Mesendoderm (in vitro differentiated cells): ENCODE data around the gene LZTFL1.

ENCODE experiments used
- DNase-seq: peaks from one replicate; pipeline ENCODE4 v3.0.0; 2013
- H2AK5ac ChIP-seq: 2 replicates; pipeline ENCODE4 v1.6.1; 2013; ENCODE audit warnings: low read length, inconsistent platforms
- H2BK120ac ChIP-seq: 2 replicates; pipeline ENCODE4 v1.6.1; 2013; ENCODE audit warnings: low read depth, mild to moderate bottlenecking, low read length, moderate library complexity, mixed read lengths
- H2BK15ac ChIP-seq: replicated peaks from 2 replicates; pipeline ENCODE4 v1.6.1; 2013; ENCODE audit warnings: low read depth, mild to moderate bottlenecking, moderate library complexity
- H2BK5ac ChIP-seq: 2 replicates; pipeline ENCODE4 v1.6.1; 2013; ENCODE audit warnings: low read length, inconsistent platforms
- H3K18ac ChIP-seq: 2 replicates; pipeline ENCODE4 v1.6.1; 2013; ENCODE audit warnings: mild to moderate bottlenecking, low read length, mixed read lengths
- H3K23ac ChIP-seq: one replicate; pipeline ENCODE4 v1.6.1; 2013; ENCODE audit warnings: low read length
- H3K27ac ChIP-seq: 2 replicates; pipeline ENCODE4 v1.5.1; 2013; ENCODE audit warnings: low read depth, mild to moderate bottlenecking, inconsistent platforms, low read length, moderate library complexity
- H3K27me3 ChIP-seq: 2 replicates; pipeline ENCODE4 v1.6.1; 2013; ENCODE audit warnings: low read length, control low read depth, mild to moderate bottlenecking, inconsistent platforms; ENCODE audit not compliant: insufficient read depth, poor library complexity
- H3K36me3 ChIP-seq: 2 replicates; pipeline ENCODE4 v1.6.1; 2013; ENCODE audit warnings: low read length, inconsistent platforms; ENCODE audit not compliant: control insufficient read depth, insufficient read depth
- H3K4ac ChIP-seq: one replicate; pipeline ENCODE4 v1.6.1; 2013; ENCODE audit warnings: low read depth, mild to moderate bottlenecking, low read length, moderate library complexity
- H3K4me1 ChIP-seq: 2 replicates; pipeline ENCODE4 v1.6.1; 2013; ENCODE audit warnings: low read depth, low read length, inconsistent platforms; ENCODE audit not compliant: control insufficient read depth
- H3K4me2 ChIP-seq: 2 replicates; pipeline ENCODE4 v1.6.1; 2013; ENCODE audit warnings: low read length
- H3K4me3 ChIP-seq: 2 replicates; pipeline ENCODE4 v1.5.1; 2013; ENCODE audit warnings: mild to moderate bottlenecking, low read length
- H3K56ac ChIP-seq: one replicate; pipeline ENCODE4 v1.6.1; 2013; ENCODE audit warnings: low read length
- H3K79me1 ChIP-seq: 2 replicates; pipeline ENCODE4 v1.6.1; 2013; ENCODE audit warnings: low read length, inconsistent platforms
- H3K79me2 ChIP-seq: 2 replicates; pipeline ENCODE4 v1.6.1; 2013; ENCODE audit warnings: mild to moderate bottlenecking, low read length; ENCODE audit not compliant: control insufficient read depth, insufficient read depth
- H3K9ac ChIP-seq: 2 replicates; pipeline ENCODE4 v1.6.1; 2013; ENCODE audit warnings: low read length, inconsistent platforms
- H4K5ac ChIP-seq: one replicate; pipeline ENCODE4 v1.6.1; 2013; ENCODE audit warnings: low read length
- H4K8ac ChIP-seq: one replicate; pipeline ENCODE4 v1.6.1; 2013; ENCODE audit warnings: low read depth, mild to moderate bottlenecking, control low read depth, low read length, moderate library complexity
- WGBS: extraction: QIAGEN DNeasy Blood & Tissue Kit; methylation state at CpG from one replicate; pipeline ENCODE4 v1.1.7; 2013; ENCODE audit warnings: low lambda C conversion rate, missing lambda C conversion rate; ENCODE audit not compliant: insufficient coverage; ENCODE audit errors: extremely low coverage; 5-methylcytosine and 5-hydroxymethylcytosine counted together

Gene LZTFL1

GRCh38 chr3:45776611-45777010, 65.3 kb downstream of the LZTFL1 start:
- H3K4me1 ChIP-seq = no peaks in the 10 kb centered on the region
- DNase-seq = no peak
- no peaks in the 10 kb centered on the region for H3K79me2 ChIP-seq
- H2BK120ac ChIP-seq = no peak overlapping the region
- H2BK15ac ChIP-seq = no peak overlapping the region
- H3K4ac ChIP-seq = no peak overlapping the region
- H3K79me1 ChIP-seq = no peaks in the 10 kb centered on the region
- no peak overlapping the region for H3K27ac ChIP-seq
- no peak overlapping the region for H3K56ac ChIP-seq
- no peak overlapping the region for H3K4me2 ChIP-seq
- H3K23ac ChIP-seq = no peak overlapping the region
- H3K18ac ChIP-seq = no peak overlapping the region
- H3K9ac ChIP-seq = no peak overlapping the region
- H3K27me3 ChIP-seq = no peaks in the 10 kb centered on the region
- no peak overlapping the region for H3K4me3 ChIP-seq
- H4K8ac ChIP-seq = no peak overlapping the region
- no CpG with 5 or more reads among the region's 8 CpGs for WGBS
- H4K5ac ChIP-seq = no peak overlapping the region
- no peak overlapping the region for H2BK5ac ChIP-seq
- H3K36me3 ChIP-seq = no peaks in the 10 kb centered on the region
- H2AK5ac ChIP-seq = no peak overlapping the region

GRCh38 chr3:45776301-45776595, 65.7 kb downstream of the LZTFL1 start:
- Histone ChIP-seq H3K56ac (no peak overlapping the region), H2BK15ac (no peak overlapping the region), H3K9ac (no peak overlapping the region), H3K23ac (no peak overlapping the region), H3K4me3 (no peak overlapping the region), H3K18ac (no peak overlapping the region), H4K5ac (no peak overlapping the region), H4K8ac (no peak overlapping the region), H3K27me3 (no peaks in the 10 kb centered on the region), H3K4me1 (no peaks in the 10 kb centered on the region), H3K79me2 (no peaks in the 10 kb centered on the region), H3K27ac (no peak overlapping the region), H3K79me1 (no peaks in the 10 kb centered on the region), H3K4ac (no peak overlapping the region), H2AK5ac (no peak overlapping the region), H2BK120ac (no peak overlapping the region), H2BK5ac (no peak overlapping the region), H3K36me3 (no peaks in the 10 kb centered on the region), H3K4me2 (no peak overlapping the region)
- no CpG with 5 or more reads among the region's 3 CpGs for WGBS
- DNase-seq = no peak

- Histone ChIP-seq H3K27ac (no peak overlapping the region), H3K18ac (no peak overlapping the region), H3K27me3 (no peaks in the 10 kb centered on the region), H3K56ac (no peak overlapping the region), H3K4me1 (no peaks in the 10 kb centered on the region), H2BK15ac (no peak overlapping the region), H3K4ac (no peak overlapping the region), H3K4me3 (no peak overlapping the region), H3K9ac (no peak overlapping the region), H3K23ac (no peak overlapping the region), H2BK5ac (no peak overlapping the region), H4K8ac (no peak overlapping the region), H3K36me3 (no peaks in the 10 kb centered on the region), H3K79me2 (no peaks in the 10 kb centered on the region), H2BK120ac (no peak overlapping the region), H2AK5ac (no peak overlapping the region), H3K4me2 (no peak overlapping the region), H4K5ac (no peak overlapping the region), H3K79me1 (no peaks in the 10 kb centered on the region)
- no peak for DNase-seq
- WGBS = no CpG with 5 or more reads among the region's 17 CpGs
Measured at GRCh38 chr3:45775571-45776300, 66.2 kb downstream of the LZTFL1 start.

GRCh38 chr3:45774581-45775521, 67.1 kb downstream of the LZTFL1 start:
- Histone ChIP-seq H2BK5ac (no peak overlapping the region), H3K79me1 (no peaks in the 10 kb centered on the region), H3K27me3 (no peaks in the 10 kb centered on the region), H2AK5ac (no peak overlapping the region), H3K36me3 (no peaks in the 10 kb centered on the region), H3K4ac (no peak overlapping the region), H3K23ac (no peak overlapping the region), H3K56ac (no peak overlapping the region), H2BK120ac (no peak overlapping the region), H3K79me2 (no peaks in the 10 kb centered on the region), H2BK15ac (no peak overlapping the region), H4K8ac (no peak overlapping the region), H3K4me2 (no peak overlapping the region), H3K9ac (no peak overlapping the region), H3K4me1 (no peaks in the 10 kb centered on the region), H3K18ac (no peak overlapping the region), H3K4me3 (no peak overlapping the region), H3K27ac (no peak overlapping the region), H4K5ac (no peak overlapping the region)
- no peak for DNase-seq
- no CpG with 5 or more reads among the region's 8 CpGs for WGBS

GRCh38 chr3:45773714-45774449, 68.0 kb downstream of the LZTFL1 start:
- no peak overlapping the region for H3K27ac ChIP-seq
- WGBS = no CpG with 5 or more reads among the region's 7 CpGs

More at GRCh38 chr3:45773714-45774449, 68.0 kb downstream of the LZTFL1 start:
- Histone ChIP-seq H2BK15ac (no peak overlapping the region), H3K18ac (no peak overlapping the region), H2BK5ac (no peak overlapping the region), H4K8ac (no peak overlapping the region), H2AK5ac (no peak overlapping the region), H3K23ac (no peak overlapping the region), H3K27me3 (no peaks in the 10 kb centered on the region), H4K5ac (no peak overlapping the region), H3K79me1 (no peaks in the 10 kb centered on the region), H3K9ac (no peak overlapping the region), H3K56ac (no peak overlapping the region), H3K4me1 (no peaks in the 10 kb centered on the region), H3K79me2 (no peaks in the 10 kb centered on the region), H2BK120ac (no peak overlapping the region), H3K4me2 (no peak overlapping the region), H3K4ac (no peak overlapping the region), H3K36me3 (no peaks in the 10 kb centered on the region), H3K4me3 (no peak overlapping the region)
- no peak for DNase-seq
